H9 (cell line): Measurements from ENCODE around the gene SRL. TPM values are rescaled to one million over a fixed set of nuclear protein-coding genes. Genes with fewer than 3 reads are reported as not detected.
A peak's percentile ranks its signal among the peaks of the same experiment; 100 is the strongest.

Experiments
- DNase-seq: peaks from one replicate; pipeline ENCODE4 v3.0.0-alpha.2; 2017
- H2AFZ ChIP-seq: one replicate; pipeline ENCODE4 v1.6.1; 2013; ENCODE audit warnings: mild to moderate bottlenecking, low read length, control low read depth, moderate library complexity
- H2AK5ac ChIP-seq: 2 replicates; pipeline ENCODE4 v1.6.1; 2013; ENCODE audit warnings: low read length, control low read depth, mixed read lengths; ENCODE audit not compliant: insufficient read length
- H2BK120ac ChIP-seq: one replicate; pipeline ENCODE4 v1.6.1; 2013; ENCODE audit warnings: low read depth, mild to moderate bottlenecking, low read length, control low read depth, inconsistent platforms; ENCODE audit not compliant: poor library complexity, severe bottlenecking
- H2BK12ac ChIP-seq: 2 replicates; pipeline ENCODE4 v1.6.1; 2013; ENCODE audit warnings: low read length, control low read depth, mixed read lengths, low read depth; ENCODE audit not compliant: insufficient read length
- H2BK15ac ChIP-seq: 2 replicates; pipeline ENCODE4 v1.6.1; 2013; ENCODE audit warnings: low read depth, low read length, control low read depth
- H2BK20ac ChIP-seq: one replicate; pipeline ENCODE4 v1.6.1; 2013; ENCODE audit warnings: low read depth, mild to moderate bottlenecking, low read length, control low read depth, inconsistent platforms; ENCODE audit not compliant: poor library complexity, severe bottlenecking
- H2BK5ac ChIP-seq: 2 replicates; pipeline ENCODE4 v1.6.1; 2013; ENCODE audit warnings: low read length, control low read depth, mixed read lengths; ENCODE audit not compliant: insufficient read length
- H3K14ac ChIP-seq: 2 replicates; pipeline ENCODE4 v1.6.1; 2013; ENCODE audit warnings: low read length, control low read depth; ENCODE audit not compliant: insufficient read depth
- H3K18ac ChIP-seq: 2 replicates; pipeline ENCODE4 v1.6.1; 2013; ENCODE audit warnings: low read depth, mild to moderate bottlenecking, mixed read lengths, low read length, control low read depth; ENCODE audit not compliant: insufficient read length
- H3K23ac ChIP-seq: 2 replicates; pipeline ENCODE4 v1.6.1; 2013; ENCODE audit warnings: low read length, control low read depth, mixed read lengths, low read depth; ENCODE audit not compliant: insufficient read length
- H3K23me2 ChIP-seq: 2 replicates; pipeline ENCODE4 v1.6.1; 2013; ENCODE audit warnings: low read depth, mild to moderate bottlenecking, mixed read lengths, low read length, control low read depth; ENCODE audit not compliant: insufficient read length, poor library complexity, severe bottlenecking
- H3K27ac ChIP-seq: 2 replicates; pipeline ENCODE4 v1.5.1; 2013; ENCODE audit warnings: low read length, control low read depth, mixed read lengths, low read depth; ENCODE audit not compliant: insufficient read length
- H3K27me3 ChIP-seq: 2 replicates; pipeline ENCODE4 v1.6.1; 2013; ENCODE audit warnings: low read length, control low read depth, inconsistent platforms; ENCODE audit not compliant: insufficient read depth
- H3K4ac ChIP-seq: 2 replicates; pipeline ENCODE4 v1.6.1; 2013; ENCODE audit warnings: low read depth, mild to moderate bottlenecking, control low read depth, inconsistent platforms, low read length, moderate library complexity
- H3K4me1 ChIP-seq: 2 replicates; pipeline ENCODE4 v1.6.1; 2013; ENCODE audit warnings: low read length, control low read depth, inconsistent platforms; ENCODE audit not compliant: insufficient read depth
- H3K4me2 ChIP-seq: 2 replicates; pipeline ENCODE4 v1.6.1; 2013; ENCODE audit warnings: low read length, control low read depth, mixed read lengths; ENCODE audit not compliant: insufficient read length, insufficient read depth
- H3K56ac ChIP-seq: 2 replicates; pipeline ENCODE4 v1.6.1; 2013; ENCODE audit warnings: low read depth, mild to moderate bottlenecking, mixed read lengths, low read length, control low read depth; ENCODE audit not compliant: insufficient read length
- H3K79me1 ChIP-seq: 2 replicates; pipeline ENCODE4 v1.6.1; 2013; ENCODE audit warnings: low read depth, mild to moderate bottlenecking, moderate library complexity, low read length, control low read depth, inconsistent platforms; ENCODE audit not compliant: insufficient read depth, poor library complexity, severe bottlenecking
- H3K79me2 ChIP-seq: 2 replicates; pipeline ENCODE4 v1.6.1; 2013; ENCODE audit warnings: low read length, control low read depth, inconsistent platforms; ENCODE audit not compliant: insufficient read depth
- H3K9ac ChIP-seq: 2 replicates; pipeline ENCODE4 v1.6.1; 2013; ENCODE audit warnings: low read length, control low read depth, mixed read lengths; ENCODE audit not compliant: insufficient read length; ENCODE audit errors: extremely low read depth
- H3K9me3 ChIP-seq: one replicate; pipeline ENCODE4 v1.6.1; 2013; ENCODE audit warnings: low read depth, low read length, inconsistent platforms; ENCODE audit not compliant: control insufficient read depth
- H3T11ph ChIP-seq: one replicate; pipeline ENCODE4 v1.6.1; 2013; ENCODE audit warnings: mild to moderate bottlenecking, low read length, control low read depth, inconsistent platforms
- H4K20me1 ChIP-seq: one replicate; pipeline ENCODE4 v1.6.1; 2013; ENCODE audit not compliant: control insufficient read depth, insufficient read length, insufficient read depth
- H4K5ac ChIP-seq: 2 replicates; pipeline ENCODE4 v1.6.1; 2013; ENCODE audit warnings: low read depth, mild to moderate bottlenecking, mixed read lengths, low read length, control low read depth; ENCODE audit not compliant: insufficient read length
- H4K8ac ChIP-seq: replicated peaks from 2 replicates; pipeline ENCODE4 v1.6.1; 2013; ENCODE audit warnings: low read length, control low read depth, mixed read lengths, low read depth; ENCODE audit not compliant: insufficient read length
- H4K91ac ChIP-seq: 2 replicates; pipeline ENCODE4 v1.6.1; 2013; ENCODE audit warnings: low read depth, mild to moderate bottlenecking, moderate library complexity, mixed read lengths, low read length, control low read depth; ENCODE audit not compliant: insufficient read length
- H3K27ac Mint-ChIP-seq, 3 experiments: 2 replicates in 2 of 3; 3 replicates in 1 of 3; pipeline ENCODE4 v1.8.0; 2020 to 2021; ENCODE audit warnings: mixed read lengths in 3 of 3, mild to moderate bottlenecking in 1 of 3, moderate library complexity in 1 of 3
- H3K27me3 Mint-ChIP-seq: 2 replicates; pipeline ENCODE4 v1.8.0; 2021; ENCODE audit warnings: low read depth, mild to moderate bottlenecking, moderate library complexity, mixed read lengths
- H3K36me3 Mint-ChIP-seq, 3 experiments: 2 replicates in 2 of 3; 3 replicates in 1 of 3; pipeline ENCODE4 v1.8.0; 2020 to 2021; ENCODE audit warnings: low read depth in 3 of 3, mixed read lengths in 3 of 3; ENCODE audit not compliant: insufficient read depth in 1 of 3
- H3K4me1 Mint-ChIP-seq, 2 experiments: 2 replicates each; pipeline ENCODE4 v1.8.0; 2020; ENCODE audit warnings: mixed read lengths in 2 of 2
- H3K4me3 Mint-ChIP-seq, 2 experiments: 2 replicates in 1 of 2; 3 replicates in 1 of 2; pipeline ENCODE4 v1.8.0; 2020 to 2021; ENCODE audit warnings: mild to moderate bottlenecking in 2 of 2, mixed read lengths in 2 of 2, moderate library complexity in 1 of 2
- H3K9me3 Mint-ChIP-seq, 2 experiments: 2 replicates in 1 of 2; 3 replicates in 1 of 2; pipeline ENCODE4 v1.8.0; 2020; ENCODE audit warnings: mild to moderate bottlenecking in 2 of 2, mixed read lengths in 2 of 2, moderate library complexity in 1 of 2
- WGBS: extraction: QIAGEN DNeasy Blood & Tissue Kit; methylation state at CpG from one replicate; pipeline ENCODE4 v1.1.7; 2013; ENCODE audit warnings: missing lambda C conversion rate, low lambda C conversion rate, mixed read lengths; ENCODE audit not compliant: insufficient read length; ENCODE audit errors: extremely low coverage; 5-methylcytosine and 5-hydroxymethylcytosine counted together
- total RNA-seq: library from RNA; stranded (reverse); gene quantifications from 2 replicates; pipeline ENCODE4 v1.2.1, GENCODE V29; 2021
- TF ChIP-seq, protein P1 (sequence below): fragments of 200-600 bp; sonication (generic); conservative IDR thresholded peaks from 3 replicates; pipeline ENCODE4 v1.8.0; 2021; ENCODE audit warnings: antibody characterized with exemption, mild to moderate bottlenecking

The SRL gene
- total RNA-seq, 1 experiment from 2014 or later = not detected

DNA sequence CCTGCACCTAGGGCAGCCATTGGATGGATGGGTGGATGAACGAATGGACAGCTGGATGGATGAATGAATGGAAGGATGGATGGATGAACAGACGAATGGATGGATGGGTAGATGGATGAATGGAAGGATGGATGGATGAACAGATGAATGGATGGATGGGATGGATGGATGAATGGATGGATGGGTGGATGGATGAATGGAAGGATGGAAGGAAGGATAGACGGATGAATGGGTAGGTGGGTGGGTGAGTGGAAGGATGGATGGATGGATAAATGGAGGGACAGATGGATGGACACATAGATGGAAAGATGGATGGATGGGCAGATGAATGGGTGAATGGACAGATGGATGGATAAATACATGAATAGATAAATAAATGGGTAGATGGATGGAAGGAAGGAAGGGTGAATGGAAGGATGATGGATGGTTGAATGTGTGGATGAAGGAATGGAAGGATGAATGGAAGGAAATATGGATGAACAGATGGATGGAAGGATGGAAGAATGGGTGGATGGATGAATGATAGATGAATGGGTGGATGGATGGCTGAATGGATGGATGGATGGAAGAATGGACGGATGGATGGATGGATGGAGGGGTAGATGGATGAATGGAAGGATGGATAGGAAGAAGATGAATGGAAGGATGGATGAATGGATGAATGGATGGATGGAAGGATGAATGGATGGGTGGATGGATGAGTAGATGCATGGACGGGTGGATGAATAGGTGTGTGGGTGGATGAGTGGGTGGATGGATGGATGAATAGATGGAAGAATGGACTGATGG lies 15.4 kb downstream of the SRL start:
- Histone ChIP-seq H3K23me2 (no peaks in the 10 kb centered on the region), H3K9me3 (no peaks in the 10 kb centered on the region), H2BK12ac (no peak overlapping the region), H3K4ac (no peak overlapping the region), H3K4me1 (no peaks in the 10 kb centered on the region), H4K5ac (no peak overlapping the region), H2AFZ (no peak overlapping the region), H3K56ac (peak overlapping the region; percentile 55), H2BK15ac (no peak overlapping the region), H3K79me1 (no peaks in the 10 kb centered on the region), H3K23ac (peak overlapping the region; percentile 56), H2AK5ac (no peak overlapping the region), H3K18ac (no peak overlapping the region), H2BK5ac (no peak overlapping the region), H3K9ac (no peak overlapping the region), H3K14ac (no peak overlapping the region), H2BK20ac (no peak overlapping the region), H4K20me1 (no peaks in the 10 kb centered on the region), H3T11ph (no peak overlapping the region), H4K8ac (no peak overlapping the region), H3K4me2 (no peak overlapping the region), H4K91ac (no peak overlapping the region), H3K27ac (no peak overlapping the region), H3K27me3 (no peaks in the 10 kb centered on the region), H2BK120ac (no peak overlapping the region), H3K79me2 (no peaks in the 10 kb centered on the region)
- no peak for DNase-seq
- Mint-ChIP-seq H3K9me3 (no peaks in the 10 kb centered on the region; a peak in 1 of 5 replicates), H3K27me3 (no peaks in the 10 kb centered on the region), H3K36me3 (no peaks in the 10 kb centered on the region), H3K27ac (no peak overlapping the region), H3K4me1 (no peaks in the 10 kb centered on the region), H3K4me3 (no peak overlapping the region)
- WGBS = 100% methylated on average over 3 of the region's 5 CpGs
- TF ChIP-seq, protein P1, sequence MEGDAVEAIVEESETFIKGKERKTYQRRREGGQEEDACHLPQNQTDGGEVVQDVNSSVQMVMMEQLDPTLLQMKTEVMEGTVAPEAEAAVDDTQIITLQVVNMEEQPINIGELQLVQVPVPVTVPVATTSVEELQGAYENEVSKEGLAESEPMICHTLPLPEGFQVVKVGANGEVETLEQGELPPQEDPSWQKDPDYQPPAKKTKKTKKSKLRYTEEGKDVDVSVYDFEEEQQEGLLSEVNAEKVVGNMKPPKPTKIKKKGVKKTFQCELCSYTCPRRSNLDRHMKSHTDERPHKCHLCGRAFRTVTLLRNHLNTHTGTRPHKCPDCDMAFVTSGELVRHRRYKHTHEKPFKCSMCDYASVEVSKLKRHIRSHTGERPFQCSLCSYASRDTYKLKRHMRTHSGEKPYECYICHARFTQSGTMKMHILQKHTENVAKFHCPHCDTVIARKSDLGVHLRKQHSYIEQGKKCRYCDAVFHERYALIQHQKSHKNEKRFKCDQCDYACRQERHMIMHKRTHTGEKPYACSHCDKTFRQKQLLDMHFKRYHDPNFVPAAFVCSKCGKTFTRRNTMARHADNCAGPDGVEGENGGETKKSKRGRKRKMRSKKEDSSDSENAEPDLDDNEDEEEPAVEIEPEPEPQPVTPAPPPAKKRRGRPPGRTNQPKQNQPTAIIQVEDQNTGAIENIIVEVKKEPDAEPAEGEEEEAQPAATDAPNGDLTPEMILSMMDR = no peak
